Transverse colon (tissue), 4 donors: ENCODE data around the gene BCL11B. TPM values are rescaled to one million over a fixed set of nuclear protein-coding genes. Genes with fewer than 3 reads are reported as not detected.

ENCODE experiments used
- DNase-seq: peaks from one replicate; pipeline ENCODE4 v3.0.0-alpha.2; 2019
- H3K27ac ChIP-seq, 4 donors: fragments of 200-600 bp; sonication (generic); 2 replicates each; pipeline ENCODE4 v1.5.1; 2016 to 2018; ENCODE audit warnings: inconsistent platforms in 4 of 4
- H3K27me3 ChIP-seq: fragments of 200-600 bp; sonication (generic); 2 replicates; pipeline ENCODE4 v1.5.1; 2017; ENCODE audit warnings: inconsistent platforms
- H3K36me3 ChIP-seq, 4 donors: fragments of 200-600 bp; sonication (generic); 2 replicates each; pipeline ENCODE4 v1.5.1; 2017 to 2019; ENCODE audit warnings: inconsistent platforms in 4 of 4
- H3K4me1 ChIP-seq, 4 donors: fragments of 200-600 bp; sonication (generic); 2 replicates each; pipeline ENCODE4 v1.5.1; 2017 to 2020; ENCODE audit warnings: inconsistent platforms in 4 of 4
- H3K4me3 ChIP-seq, 4 donors: fragments of 200-600 bp; sonication (generic); 1 replicate in 1 of 4; 2 replicates in 3 of 4; pipeline versions ENCODE4 v1.5.1 to v1.6.1; 2017 to 2019; ENCODE audit warnings: inconsistent platforms in 4 of 4
- H3K9me3 ChIP-seq, 2 donors: fragments of 200-600 bp; sonication (generic); 2 replicates each; pipeline ENCODE4 v1.5.1; 2017 to 2019; ENCODE audit warnings: inconsistent platforms in 2 of 2
- CTCF ChIP-seq, 5 experiments: fragments of 200-600 bp in 3 of 5; fragments of 450-650 bp in 2 of 5; sonication (generic) in 3 of 5; IDR thresholded peaks; 1 replicate in 2 of 5; 2 replicates in 3 of 5; pipeline ENCODE4 v1.5.1; 2016 to 2017; ENCODE audit warnings: antibody characterized with exemption in 5 of 5, inconsistent platforms in 3 of 5, mild to moderate bottlenecking in 2 of 5, moderate library complexity in 1 of 5
- EP300 ChIP-seq: sonication (generic); formaldehyde crosslinking; IDR thresholded peaks from one replicate; pipeline ENCODE4 v1.6.1; 2017; ENCODE audit warnings: antibody characterized with exemption, low read depth
- POLR2A ChIP-seq: fragments of 450-650 bp; IDR thresholded peaks from one replicate; pipeline ENCODE4 v1.6.1; 2016; ENCODE audit warnings: antibody characterized with exemption, mild to moderate bottlenecking, moderate library complexity
- POLR2AphosphoS5 ChIP-seq, 3 donors: sonication (generic); formaldehyde crosslinking; IDR thresholded peaks; one replicate each; pipeline ENCODE4 v1.6.1; 2016; ENCODE audit warnings: antibody characterized with exemption in 3 of 3
- WGBS, 2 donors: methylation state at CpG; one replicate each; pipeline ENCODE4 v1.1.5; 2018; ENCODE audit warnings: low coverage in 1 of 2; 5-methylcytosine and 5-hydroxymethylcytosine counted together
- in situ Hi-C, 4 donors: fragments of 200-750 bp; cut with MboI; loops; one replicate each; pipeline versions ENCODE4 v1.15.0 to v1.15.1; 2017; ENCODE audit warnings: low sequenced_read_pairs in 3 of 4, low pct_ligation_motif_present in 1 of 4, low pct_unique_long_range_greater_than_20kb in 1 of 4
- intact Hi-C: fragments of 100-400 bp; cut with DNase I; formaldehyde crosslinking; loops from one replicate; pipeline ENCODE4 v1.15.1; 2023; ENCODE audit warnings: low total_unique reads
- total RNA-seq, 4 donors: library from RNA; depleted of rRNA; stranded (reverse); fragments of >200 nt; gene quantifications; one replicate each; pipeline ENCODE4 v1.1.0, GENCODE V29; 2016

Gene BCL11B
- total RNA-seq, 4 donors from 2014 or later, result 0.37 to 4.8 (median 3.7) TPM

GRCh38 chr14:99136401-99136800, 135.6 kb downstream of the BCL11B start:
- in situ Hi-C loops (no loop called here), intact Hi-C loops (no loop called here)
- TF ChIP-seq POLR2AphosphoS5 (IDR thresholded peaks at IDR 0.05) (no peak), EP300 (no peak), POLR2A (no peak), CTCF (IDR thresholded peaks at IDR 0.05) (no peak)
- Histone ChIP-seq H3K9me3 (no peaks in the 10 kb centered on the region), H3K27ac (no peak overlapping the region), H3K4me1 (no peaks in the 10 kb centered on the region), H3K4me3 (no peak overlapping the region), H3K36me3 (no peaks in the 10 kb centered on the region), H3K27me3 (no peaks in the 10 kb centered on the region)
- DNase-seq, result no peak
- 80 to 94% methylated on average over 5 to 7 of the region's 7 CpGs for WGBS, 2 donors

GRCh38 chr14:99136047-99136400, 136.0 kb downstream of the BCL11B start:
- intact Hi-C loops (no loop called here), in situ Hi-C loops (no loop called here)
- Histone ChIP-seq H3K9me3 (no peaks in the 10 kb centered on the region), H3K4me3 (no peak overlapping the region), H3K36me3 (no peaks in the 10 kb centered on the region), H3K27ac (no peak overlapping the region), H3K27me3 (no peaks in the 10 kb centered on the region), H3K4me1 (no peaks in the 10 kb centered on the region)
- no peak for TF ChIP-seq POLR2AphosphoS5 (IDR thresholded peaks at IDR 0.05)
- no peak for TF ChIP-seq CTCF (IDR thresholded peaks at IDR 0.05)
- no peak for TF ChIP-seq EP300
- TF ChIP-seq POLR2A, result no peak
- no peak for DNase-seq
- WGBS, 2 donors, result 92 to 100% methylated on average over 2 to 5 of the region's 5 CpGs

GRCh38 chr14:99134516-99135046, 137.4 kb downstream of the BCL11B start:
- in situ Hi-C loops, result no loop called here
- WGBS, 2 donors, result 86% methylated on average over 8 of the region's 8 CpGs; no CpG with 5 or more reads in 1 of the 2 donors
- intact Hi-C loops, result no loop called here
- H3K27ac ChIP-seq, result no peak overlapping the region
- no peak overlapping the region for H3K4me3 ChIP-seq
- TF ChIP-seq EP300, result no peak
- no peak for TF ChIP-seq POLR2AphosphoS5 (IDR thresholded peaks at IDR 0.05)
- TF ChIP-seq CTCF (IDR thresholded peaks at IDR 0.05), result no peak
- TF ChIP-seq POLR2A, result no peak
- no peaks in the 10 kb centered on the region for H3K9me3 ChIP-seq
- H3K36me3 ChIP-seq, result no peaks in the 10 kb centered on the region
- H3K4me1 ChIP-seq, result no peaks in the 10 kb centered on the region
- no peaks in the 10 kb centered on the region for H3K27me3 ChIP-seq
- DNase-seq, result no peak

DNA sequence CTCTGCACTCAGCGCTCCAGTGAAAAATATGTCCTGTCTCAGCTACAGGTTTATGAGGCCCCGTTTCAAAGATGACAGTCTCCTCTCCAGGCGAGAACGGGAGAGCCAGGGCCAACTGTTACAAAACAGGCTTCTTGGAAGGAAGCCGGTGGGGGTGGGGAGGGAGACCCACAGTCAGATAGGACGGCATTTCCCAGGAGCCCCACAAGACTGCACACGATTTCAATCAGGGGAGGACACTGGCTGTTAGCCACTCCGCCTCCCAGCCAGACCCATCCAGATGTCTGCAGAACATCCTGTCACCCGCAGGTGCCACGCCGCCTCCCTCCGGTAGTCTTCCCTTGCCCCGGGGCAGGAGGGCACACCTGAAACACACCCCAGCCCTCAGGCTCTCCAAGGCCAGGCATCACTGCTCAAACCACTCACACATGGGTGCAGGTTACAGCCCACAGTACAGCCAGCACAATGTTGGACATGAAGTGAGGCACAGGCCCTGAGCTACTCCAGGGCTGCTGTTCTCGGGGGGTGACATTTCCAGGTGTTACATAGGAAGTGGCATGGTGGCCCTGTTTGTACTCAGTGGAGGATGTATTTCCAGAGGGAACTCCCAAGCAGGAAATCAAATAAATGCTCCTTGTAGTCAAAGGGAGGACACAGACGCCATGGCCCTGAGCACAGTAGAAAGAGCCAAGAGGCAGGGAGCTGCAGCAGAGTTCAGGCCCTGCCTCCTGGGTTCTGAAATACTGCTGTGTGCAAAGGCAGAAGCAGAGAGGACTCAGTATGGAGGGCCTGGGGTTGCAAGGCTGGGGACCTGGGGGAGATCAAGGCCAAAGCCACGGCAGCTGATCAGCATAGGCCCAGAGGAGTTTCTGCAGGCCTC, 138.1 kb downstream of the BCL11B start:
- H3K4me3 ChIP-seq, result no peak overlapping the region
- intact Hi-C loops (no loop called here), in situ Hi-C loops (no loop called here)
- H3K36me3 ChIP-seq, result no peaks in the 10 kb centered on the region
- WGBS, 2 donors, result 82% methylated on average over 16 of the region's 16 CpGs; no CpG with 5 or more reads in 1 of the 2 donors
- TF ChIP-seq EP300 (no peak), POLR2AphosphoS5 (IDR thresholded peaks at IDR 0.05) (no peak), POLR2A (no peak), CTCF (IDR thresholded peaks at IDR 0.05) (no peak)
- H3K9me3 ChIP-seq, result no peaks in the 10 kb centered on the region
- H3K27ac ChIP-seq, result no peak overlapping the region
- no peak for DNase-seq
- no peaks in the 10 kb centered on the region for H3K27me3 ChIP-seq
- no peaks in the 10 kb centered on the region for H3K4me1 ChIP-seq
